GM19023 (cell line): ENCODE data around the gene RPS19.
"Not testable (repeated sequence)": the region's sequence is repeated elsewhere in the genome, so short reads cannot be mapped to it uniquely, and the experiment has no call there.

Experiments used
- ATAC-seq: cut with Tn5 transposase; IDR thresholded peaks from one replicate; pipeline ENCODE4 v1.9.1; 2021; ENCODE audit warnings: mild to moderate bottlenecking, moderate library complexity; ENCODE audit not compliant: unreplicated experiment

The RPS19 gene

GRCh38 chr19:41912899-41913537, 53.0 kb downstream of the RPS19 start:
- ATAC-seq: no peak

GRCh38 chr19:41913538-41914423, 53.7 kb downstream of the RPS19 start:
- ATAC-seq: no peak

- not testable (repeated sequence) for ATAC-seq
Measured at GRCh38 chr19:41914424-41914834, 54.4 kb downstream of the RPS19 start.

GRCh38 chr19:41915021-41915775, 55.1 kb downstream of the RPS19 start:
- ATAC-seq: no peak

GRCh38 chr19:41915776-41916414, 55.8 kb downstream of the RPS19 start:
- ATAC-seq: no peak

- no peak for ATAC-seq
Measured at GRCh38 chr19:41917676-41918075, 57.6 kb downstream of the RPS19 start.

- ATAC-seq: no peak
Measured at GRCh38 chr19:41918095-41918494, 58.0 kb downstream of the RPS19 start.

- ATAC-seq: no peak
Measured at GRCh38 chr19:41918653-41919244, 58.7 kb downstream of the RPS19 start.

- ATAC-seq: no peak
Measured at GRCh38 chr19:41919948-41920712, 60.1 kb downstream of the RPS19 start.

GRCh38 chr19:41920882-41921576, 61.0 kb downstream of the RPS19 start:
- no peak for ATAC-seq

GRCh38 chr19:41921577-41922576, 61.8 kb downstream of the RPS19 start:
- ATAC-seq: no peak
